NCI-H2107 treated with DMSO at 0.1 percent for 48 hours (cell line): ENCODE data around the gene PCED1A.

ENCODE experiments used
- DNase-seq: peaks from one replicate; lab custom pipeline; 2025; ENCODE audit not compliant: unreplicated experiment; lab: John Stamatoyannopoulos, UW

The PCED1A gene

DNA sequence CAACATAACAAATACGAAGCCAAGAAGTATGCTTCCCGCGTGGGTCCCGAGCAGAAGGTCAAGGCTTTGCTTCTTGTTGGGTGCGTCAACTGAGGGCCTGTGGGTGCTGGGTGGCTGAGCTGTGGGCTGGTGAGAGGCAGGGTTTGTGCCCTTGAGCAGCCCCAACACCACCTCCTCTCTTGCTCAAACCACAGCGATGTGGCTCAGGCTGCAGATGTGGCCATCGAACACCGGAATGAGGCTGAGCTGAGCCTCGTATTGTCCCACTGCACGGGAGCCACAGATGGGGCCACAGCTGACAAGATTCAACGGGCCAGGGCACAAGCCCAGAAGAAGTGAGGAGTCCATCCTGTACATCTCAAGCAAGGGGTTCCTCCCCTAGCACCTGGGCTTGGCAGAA lies 25.8 kb upstream of the PCED1A start:
- no peak for DNase-seq

DNA sequence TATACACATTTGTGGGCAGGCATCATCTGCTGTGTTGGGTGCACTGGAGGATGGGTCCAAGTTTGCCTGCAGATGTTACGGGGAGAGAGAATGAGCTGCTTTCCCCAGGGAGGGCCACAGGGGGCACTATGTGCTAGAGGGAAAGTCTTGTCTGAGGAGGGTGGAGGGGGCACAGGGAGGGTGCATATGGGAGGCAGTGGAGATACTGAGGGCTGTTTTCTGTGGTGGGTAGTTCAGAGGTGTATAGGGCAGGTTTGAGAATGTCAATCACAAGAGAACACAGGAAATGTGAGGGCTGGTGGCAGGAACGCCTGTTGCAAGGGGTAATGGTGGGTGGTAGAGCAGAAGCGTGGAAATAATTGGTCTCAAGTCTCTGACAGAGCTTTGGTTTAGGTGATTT lies 25.2 kb upstream of the PCED1A start:
- no peak for DNase-seq

DNA sequence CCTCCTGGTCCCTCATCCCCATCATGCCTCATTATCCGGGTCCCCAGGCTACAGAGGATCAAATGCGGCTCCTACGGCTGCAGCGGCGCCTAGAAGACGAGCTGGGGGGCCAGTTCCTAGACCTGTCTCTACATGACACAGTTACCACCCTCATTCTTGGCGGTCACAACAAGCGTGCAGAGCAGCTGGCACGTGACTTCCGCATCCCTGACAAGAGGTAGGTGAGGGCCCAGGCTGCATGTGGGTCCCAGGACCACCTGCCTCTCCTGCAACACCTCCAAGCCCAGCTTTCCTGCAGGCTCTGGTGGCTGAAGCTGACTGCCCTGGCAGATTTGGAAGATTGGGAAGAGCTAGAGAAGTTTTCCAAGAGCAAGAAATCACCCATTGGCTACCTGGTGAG lies 24.6 kb upstream of the PCED1A start:
- no peak for DNase-seq

DNA sequence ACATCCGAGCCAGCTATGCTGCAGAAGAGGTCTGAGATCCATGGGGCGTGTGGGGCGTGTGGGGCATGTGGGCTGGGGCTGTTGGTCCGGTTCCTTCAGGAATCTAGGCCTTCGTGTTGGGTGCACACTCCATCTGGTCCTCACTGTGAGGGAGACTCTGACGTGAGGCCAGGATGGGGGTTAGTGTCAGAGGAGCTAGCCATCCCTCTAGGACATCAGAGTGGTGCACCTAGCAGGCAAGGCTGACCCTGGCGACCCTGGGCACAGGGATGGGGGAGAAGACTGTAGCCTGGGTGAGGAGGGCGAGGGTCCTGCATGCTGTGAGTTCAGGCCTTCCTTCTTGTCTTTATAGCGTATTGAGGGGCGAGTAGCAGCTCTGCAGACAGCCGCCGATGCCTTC lies 24.2 kb upstream of the PCED1A start:
- no peak for DNase-seq

DNA sequence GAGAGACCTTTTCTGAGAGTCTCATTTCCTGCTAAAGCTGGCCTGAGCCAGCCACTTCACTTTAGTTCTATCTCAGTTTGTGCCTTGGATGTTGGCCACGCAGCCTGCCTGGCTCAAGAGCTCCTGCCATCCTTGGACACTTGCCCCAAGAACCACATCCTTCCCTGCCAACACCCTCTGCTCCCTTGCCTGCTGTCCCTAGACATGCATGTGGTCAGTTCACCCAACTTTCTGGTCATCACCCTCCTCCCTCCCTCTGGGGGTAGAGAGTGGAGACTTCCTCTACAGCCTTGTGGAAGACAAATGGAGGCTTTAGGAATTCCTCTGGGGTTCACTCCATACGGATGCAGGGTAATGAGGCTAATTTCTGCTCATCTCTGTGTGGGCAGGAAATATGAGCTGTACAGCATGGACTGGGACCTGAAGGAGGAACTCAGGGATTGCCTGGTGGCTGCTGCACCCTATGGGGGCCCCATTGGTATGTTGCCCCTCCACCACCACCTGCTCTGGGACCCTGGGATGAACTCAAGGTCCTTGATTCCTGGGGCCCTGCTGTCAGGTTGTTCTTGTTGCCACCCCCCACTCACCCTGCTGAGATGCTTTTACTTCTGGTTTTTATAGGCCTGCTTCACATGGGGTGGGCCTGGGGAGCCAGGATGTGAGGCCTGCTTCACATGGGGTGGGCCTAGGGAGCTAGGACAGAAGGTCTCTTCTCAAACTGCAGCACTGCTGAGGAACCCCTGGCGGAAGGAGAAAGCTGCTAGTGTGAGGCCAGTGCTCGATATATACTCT lies 19.1 kb upstream of the PCED1A start:
- no peak for DNase-seq

DNA sequence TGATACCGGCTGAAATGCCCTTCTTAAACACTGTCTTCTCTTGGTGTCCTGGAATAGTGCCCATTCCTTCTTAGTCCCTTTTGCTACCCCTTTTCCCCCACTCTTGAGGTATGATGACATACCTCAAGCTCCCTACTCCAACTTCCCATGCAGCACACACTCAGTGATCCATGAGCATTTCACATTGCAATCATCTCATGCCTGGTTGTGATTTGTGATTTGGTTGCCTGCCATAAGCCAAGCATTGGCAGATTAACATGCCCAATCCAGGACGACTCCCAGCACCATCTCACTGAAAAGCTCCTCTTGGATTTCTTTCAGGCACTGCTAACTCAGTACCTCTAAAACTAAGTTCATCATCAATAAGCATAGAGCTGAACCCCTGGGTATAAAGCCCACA lies 18.1 kb upstream of the PCED1A start:
- DNase-seq: no peak

DNA sequence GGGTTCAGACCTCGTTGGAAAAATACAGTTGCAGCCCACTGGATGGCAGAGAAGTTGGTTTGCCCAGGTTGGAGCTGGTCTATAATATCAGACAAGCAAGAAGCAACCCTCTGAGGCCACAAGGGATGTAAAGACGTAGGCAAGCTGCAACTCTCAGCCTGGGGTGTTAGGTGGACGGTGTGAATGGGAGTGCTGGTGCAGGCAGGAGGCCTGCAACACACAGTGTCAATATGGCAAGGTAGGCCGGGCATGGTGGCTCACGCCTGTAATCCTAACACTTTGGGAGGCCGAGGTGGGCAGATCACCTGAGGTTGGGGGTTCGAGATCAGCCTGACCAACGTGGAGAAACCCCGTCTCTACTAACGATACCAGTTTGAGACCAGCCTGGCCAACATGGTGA lies 10.6 kb upstream of the PCED1A start:
- no peak for DNase-seq

DNA sequence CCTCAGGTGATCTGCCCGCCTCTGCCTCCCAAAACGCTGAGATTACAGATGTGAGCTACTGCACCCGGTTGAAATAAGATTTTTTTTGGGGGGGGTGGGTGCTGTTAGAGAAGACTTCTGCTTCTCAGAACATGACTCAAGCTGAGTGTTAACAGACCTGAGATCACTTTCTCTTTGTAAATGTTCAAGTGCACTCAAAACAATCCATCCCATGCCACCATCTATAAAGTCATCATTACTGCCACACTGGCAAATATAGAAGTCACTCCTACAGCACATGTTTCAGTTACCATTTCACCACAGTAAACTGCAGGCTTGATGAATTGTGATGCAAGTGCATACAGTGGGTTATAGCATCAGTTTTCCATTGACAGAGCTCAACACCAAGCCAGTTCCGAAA lies 9.1 kb upstream of the PCED1A start:
- no peak for DNase-seq

DNA sequence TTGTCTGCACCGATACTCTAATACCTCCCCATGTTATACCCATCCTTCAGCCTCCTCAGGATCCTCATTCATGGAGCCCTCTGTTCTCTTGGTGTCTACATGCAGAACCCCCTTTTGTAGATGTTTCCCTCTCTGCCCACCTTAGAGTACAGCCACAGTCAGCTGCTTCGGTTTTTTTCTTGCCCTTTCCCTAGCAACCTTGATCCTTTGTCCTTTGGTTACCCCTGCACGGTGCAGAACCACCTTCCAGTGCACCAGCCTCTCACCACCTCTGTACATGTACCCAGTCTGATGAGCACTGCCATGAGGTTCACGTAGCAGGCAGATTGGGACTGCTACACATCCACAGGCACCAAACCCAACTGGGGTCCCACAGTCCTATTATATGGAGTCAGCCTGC lies 7.3 kb upstream of the PCED1A start:
- DNase-seq: no peak

DNA sequence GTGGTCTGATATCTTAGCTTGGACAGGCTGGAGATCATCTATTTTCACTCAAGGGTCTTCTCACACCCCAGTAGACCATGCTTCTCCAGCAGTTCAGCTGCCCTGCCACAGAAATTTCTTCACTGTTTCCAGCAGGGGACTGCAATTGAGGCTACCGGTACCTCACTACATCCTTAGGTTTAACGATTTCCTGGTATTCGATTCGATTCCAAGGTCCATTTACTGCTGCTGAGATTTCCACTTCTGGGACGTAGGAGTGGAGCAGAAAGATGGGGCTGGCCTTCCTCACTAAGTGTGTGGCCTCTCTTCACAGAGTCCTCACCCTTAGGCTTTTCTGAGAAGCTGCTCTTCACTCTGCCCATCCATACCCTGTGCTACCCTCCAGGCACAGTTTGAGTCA lies 6.2 kb upstream of the PCED1A start:
- DNase-seq: no peak

DNA sequence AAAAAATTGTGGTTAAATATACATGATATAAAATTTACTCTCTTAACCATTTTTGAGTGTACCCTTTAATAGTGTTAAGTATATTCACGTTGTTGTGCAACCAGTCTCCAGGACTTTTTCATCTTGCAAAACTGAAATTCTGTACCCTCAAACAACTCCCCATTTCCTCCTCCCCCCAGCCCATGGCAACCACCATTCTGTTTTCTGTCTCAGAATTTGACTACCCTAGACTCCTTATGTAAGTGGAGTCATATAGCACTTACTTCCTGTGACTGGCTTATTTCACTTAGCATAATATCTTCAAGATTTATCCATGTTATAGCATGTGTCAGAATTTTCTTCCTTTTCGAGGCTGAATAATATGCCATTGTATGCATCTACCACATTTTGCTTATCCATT lies 5.2 kb upstream of the PCED1A start:
- DNase-seq: no peak

DNA sequence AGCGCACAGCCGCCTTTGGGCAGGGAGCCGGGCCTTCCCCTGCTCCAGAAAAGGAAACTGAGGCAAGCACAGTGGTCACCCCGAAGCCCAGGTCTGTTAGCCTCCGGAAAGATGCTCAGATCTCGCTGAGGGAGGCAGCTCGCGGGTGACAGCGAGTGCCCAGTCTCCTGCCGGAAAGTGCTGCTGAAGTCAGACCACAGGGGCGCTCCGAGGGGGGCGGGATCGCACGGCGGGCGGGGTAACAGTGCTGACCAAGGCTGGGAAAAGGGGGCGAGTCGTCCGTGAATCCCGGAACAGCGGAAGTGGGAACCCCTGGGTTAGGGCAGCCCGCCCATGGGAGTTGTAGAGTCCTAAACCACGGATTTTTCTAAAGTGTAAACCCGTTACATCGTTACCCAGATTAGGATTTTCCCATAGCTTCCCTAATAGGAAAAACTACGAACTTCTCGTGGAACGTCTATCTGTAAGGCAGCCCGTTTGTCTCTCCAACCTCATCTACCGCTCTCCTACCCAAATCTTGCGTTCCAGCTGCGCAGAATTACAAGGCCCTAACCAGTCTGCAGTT lies 594 bp upstream of the PCED1A start:
- DNase-seq: no peak

DNA sequence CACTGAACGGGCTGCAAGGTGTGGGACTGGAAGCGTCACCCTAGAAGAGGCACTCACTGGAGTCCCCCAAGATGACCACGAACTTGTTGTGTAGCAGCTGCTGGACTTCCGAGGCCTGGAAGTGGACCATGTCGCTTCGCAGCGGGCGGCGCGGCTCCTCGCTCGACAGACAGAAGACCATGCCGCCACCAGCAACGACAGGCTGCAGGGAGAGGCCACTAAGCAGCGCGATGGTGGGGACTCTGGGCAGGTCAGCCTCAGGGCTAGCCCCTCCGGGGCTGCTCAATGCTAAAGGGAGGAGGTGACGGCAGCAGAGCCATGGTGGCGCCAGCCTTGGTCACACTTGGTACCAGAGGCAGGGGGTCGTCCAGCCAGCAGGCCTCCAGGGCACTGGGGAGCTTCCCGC lies 720 bp downstream of the PCED1A start:
- no peak for DNase-seq

DNA sequence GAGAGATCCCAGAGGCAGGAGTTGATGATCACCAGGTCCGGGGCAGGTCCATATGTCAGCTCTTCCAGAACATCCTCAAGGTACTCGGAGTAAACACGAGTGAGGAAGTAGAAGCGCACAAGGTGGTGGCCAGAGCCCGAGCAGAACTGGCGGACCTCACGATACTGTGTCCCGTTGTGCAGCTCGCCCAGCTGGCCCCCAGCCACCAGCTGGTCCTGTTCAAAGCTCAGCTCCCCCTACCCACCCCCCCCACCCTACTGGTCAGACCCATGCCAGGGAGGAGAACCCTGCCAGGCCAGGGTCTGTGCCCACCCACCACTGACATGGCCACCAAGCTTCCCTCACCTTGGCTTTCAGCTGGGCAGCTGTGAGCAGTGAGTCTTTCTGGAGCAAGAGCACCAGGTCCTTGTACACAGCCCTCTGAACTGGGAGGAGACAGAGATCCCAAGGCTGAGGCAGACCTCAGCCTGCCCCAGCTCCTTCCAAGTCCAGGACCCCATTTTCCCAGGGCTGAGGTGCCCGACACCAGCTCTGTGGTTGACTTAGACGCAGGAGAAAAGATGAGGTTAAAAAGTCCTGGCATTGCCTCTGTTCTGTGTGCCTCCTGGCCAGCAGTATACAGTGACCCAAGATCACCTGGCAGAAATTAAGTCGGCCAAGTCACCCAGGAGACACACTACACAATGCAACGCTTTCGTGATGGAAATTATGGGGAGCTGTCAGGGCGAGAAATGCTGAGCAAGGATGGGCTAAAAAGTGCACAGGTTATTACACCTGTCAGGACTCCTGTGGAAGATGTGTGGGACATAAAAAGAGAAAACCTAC lies 1.4 kb downstream of the PCED1A start:
- no peak for DNase-seq

DNA sequence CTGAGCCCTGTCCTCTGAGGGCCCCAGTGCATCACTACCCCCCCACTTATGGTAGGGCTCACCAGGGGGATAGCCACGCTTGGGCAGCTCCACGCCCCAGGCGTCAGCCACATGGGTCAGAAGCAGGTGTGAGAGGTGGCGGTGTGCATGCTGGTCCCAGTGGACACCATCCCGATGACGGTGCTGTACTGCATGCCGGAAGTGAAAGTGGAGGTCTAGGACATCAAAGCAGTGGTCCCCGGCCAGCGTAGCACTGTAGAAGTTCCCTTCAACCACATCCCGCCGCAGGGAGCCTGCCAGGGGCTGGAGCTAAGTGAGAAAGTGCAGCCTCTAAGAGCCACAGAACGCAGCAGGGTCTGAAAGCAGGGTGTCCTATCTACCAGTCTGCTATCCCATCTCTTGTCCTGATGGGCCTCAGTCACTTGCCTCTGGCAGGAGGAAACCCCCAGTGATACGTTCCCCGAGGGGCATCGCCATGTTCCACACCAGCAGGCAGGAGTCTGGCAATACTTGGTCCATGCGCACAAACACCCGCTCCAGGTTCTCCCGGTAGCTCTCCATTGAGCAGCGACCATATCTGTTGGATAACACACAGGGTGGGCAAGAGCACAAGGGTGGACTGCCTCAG lies 2.2 kb downstream of the PCED1A start:
- DNase-seq: no peak

DNA sequence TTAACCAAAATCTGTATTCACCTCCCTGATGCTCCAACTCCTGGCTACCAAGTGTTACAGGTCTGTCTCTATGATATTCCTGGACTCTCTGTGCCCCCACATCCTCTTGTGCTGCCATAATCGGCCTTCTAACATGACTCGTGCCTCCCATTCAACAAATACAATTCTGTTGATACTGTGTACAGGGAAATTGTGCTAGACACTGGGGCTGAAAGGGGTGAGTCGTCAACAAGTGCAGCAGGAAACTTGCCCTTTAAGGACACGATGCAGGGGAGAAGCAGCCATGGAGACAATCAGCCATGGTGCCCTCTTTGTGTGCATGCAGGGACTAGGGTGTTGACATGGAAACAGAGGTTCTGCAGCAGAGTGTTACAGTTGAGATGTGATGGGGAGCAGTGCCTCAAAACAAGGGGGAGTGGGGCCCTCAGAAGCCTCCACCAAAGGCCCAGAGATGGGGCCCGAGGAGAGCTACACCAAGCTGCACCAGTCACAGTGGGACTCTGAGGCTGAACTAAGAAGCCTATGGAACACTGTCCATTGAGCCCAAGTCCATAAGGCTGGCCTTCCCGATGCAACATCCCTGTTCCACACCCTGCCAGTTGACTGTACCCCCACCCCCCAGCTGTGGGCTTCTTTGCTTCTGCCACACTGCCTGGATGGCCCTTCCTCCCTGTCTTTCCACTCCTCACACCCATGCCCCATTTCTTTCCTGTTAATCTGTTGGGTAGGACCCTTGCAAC lies 3.1 kb downstream of the PCED1A start:
- no peak for DNase-seq

DNA sequence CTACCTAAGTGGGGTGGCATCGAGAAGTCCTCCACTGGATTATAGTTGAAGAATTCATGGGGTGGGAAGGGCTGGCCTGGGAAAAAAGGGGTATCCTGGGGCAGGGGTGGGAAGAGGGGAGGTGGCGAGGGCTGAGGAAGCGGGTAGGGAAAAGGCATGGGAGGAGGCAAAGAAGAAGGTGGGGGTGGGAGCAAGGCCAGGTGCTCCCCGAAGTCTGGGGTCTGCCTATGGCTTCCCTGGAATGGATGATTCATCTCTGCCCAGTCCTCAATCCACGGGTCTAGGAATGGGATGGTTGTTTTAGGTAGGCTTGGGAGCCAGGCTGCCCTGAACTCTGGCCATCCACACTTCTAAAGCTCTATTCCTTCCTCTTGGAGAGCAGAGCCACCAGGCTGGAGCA lies 4.4 kb downstream of the PCED1A start:
- DNase-seq: no peak

DNA sequence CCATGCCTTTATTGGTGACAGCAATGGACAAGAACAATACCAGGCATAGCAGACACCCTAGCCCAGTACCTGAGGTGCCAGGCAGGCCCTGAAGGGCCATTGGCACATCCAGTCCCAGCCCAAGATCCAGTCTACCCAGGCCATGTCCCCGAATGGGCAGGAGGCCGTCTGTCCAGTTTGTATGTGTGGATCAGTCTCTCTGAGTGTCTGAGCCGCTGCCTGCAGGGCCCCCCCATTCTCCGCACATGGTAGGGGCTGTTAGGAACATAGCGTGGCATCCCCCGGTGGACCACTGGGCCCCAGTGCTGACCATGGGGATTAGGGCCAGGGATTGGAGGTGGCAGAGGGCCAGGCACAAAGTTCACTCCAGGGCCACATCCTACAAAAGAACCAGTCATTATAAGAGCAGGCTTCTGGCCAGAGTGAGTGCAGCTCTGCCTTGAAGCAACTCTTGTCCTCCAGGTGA lies 5.1 kb downstream of the PCED1A start:
- DNase-seq: no peak

DNA sequence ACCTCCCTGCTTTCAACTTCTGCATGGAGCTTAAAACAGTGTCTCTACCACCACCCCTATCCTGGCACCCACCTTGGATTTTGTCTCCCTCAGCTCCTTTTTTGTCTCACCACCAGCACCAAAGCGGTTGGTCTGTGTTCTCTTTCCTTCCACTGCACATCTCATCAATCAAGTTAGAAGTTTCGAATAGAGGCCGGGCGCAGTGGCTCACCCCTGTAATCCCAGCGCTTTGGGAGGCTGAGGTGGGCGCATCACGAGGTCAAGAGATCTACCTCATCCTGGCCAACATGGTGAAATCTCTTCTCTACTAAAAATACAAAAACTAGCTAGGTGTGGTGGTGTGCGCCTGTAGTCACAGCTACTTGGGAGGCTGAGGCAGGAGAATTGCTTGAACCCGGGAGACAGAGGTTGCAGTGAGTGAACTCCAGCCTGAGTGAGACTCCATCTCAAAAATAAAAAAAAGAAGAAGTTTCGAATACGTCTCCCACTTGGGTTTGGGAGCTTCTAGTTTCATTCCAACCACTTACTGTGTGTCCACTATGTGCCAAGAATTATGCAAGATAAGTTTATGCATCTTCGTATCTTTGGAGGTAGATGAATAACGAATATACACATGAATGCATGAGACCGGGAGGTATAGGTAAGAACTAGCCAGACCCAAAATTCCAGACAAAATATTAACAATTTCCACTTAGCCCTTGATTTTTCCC lies 5.9 kb downstream of the PCED1A start:
- DNase-seq: no peak

DNA sequence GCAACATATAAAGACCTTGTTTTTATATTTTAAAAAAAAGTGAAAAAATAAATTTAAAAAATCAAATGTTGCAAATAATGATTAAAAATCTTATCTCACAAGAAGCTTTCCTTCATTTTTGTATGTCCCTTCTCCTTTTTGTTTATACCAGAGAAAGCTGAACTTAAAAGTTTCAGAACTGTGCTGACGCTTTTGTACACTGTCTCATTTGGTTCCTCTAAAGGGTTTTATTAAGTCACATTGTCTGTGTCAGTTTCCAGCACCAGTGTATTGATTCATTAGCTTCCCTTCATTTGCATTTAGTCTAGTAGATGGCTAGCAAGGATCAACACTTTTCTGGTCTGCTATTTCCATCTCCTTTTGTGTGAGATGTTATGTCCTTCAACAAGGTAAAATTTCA lies 6.7 kb downstream of the PCED1A start:
- no peak for DNase-seq
